K562 (cell line): ENCODE data around the gene MARS1. TPM values are rescaled to one million over a fixed set of nuclear protein-coding genes. Genes with fewer than 3 reads are reported as not detected.
A peak's percentile ranks its signal among the peaks of the same experiment; 100 is the strongest.
"Not testable (repeated sequence)": the region's sequence is repeated elsewhere in the genome, so short reads cannot be mapped to it uniquely, and the experiment has no call there.

ENCODE experiments used
- ATAC-seq: fragments of 200-7000 bp; cut with Tn5 transposase; 3 replicates; pipeline ENCODE4 v1.9.1; 2020; ENCODE audit warnings: moderate library complexity
- BruUV-seq: library from RNA; stranded (reverse); fragments of 400-500 nt; replicated peaks from 2 replicates; lab custom pipeline; 2021; lab: Mats Ljungman, UMichigan
- CTCF ChIA-PET: fragments of 300-600 bp; formaldehyde crosslinking; extraction: SDS; loops from one replicate; lab custom pipeline; 2021; ENCODE audit warnings: low intra/inter-chr PET ratio; lab: Yijun Ruan, JAX
- POLR2A ChIA-PET: fragments of 300-600, 350-650 bp; sonication (Branson Sonifier 250); formaldehyde crosslinking; extraction: SDS; loops from one replicate; lab custom pipeline; 2021; ENCODE audit warnings: antibody characterized with exemption, inconsistent platforms; lab: Yijun Ruan, JAX
- DNase-seq, 4 experiments: peaks; one replicate each; pipeline versions ENCODE4 v3.0.0 to v3.0.0-alpha.2; 2011 to 2018; ENCODE audit warnings: low spot score in 3 of 4, mixed read lengths in 3 of 4; ENCODE audit errors: extremely low read depth in 1 of 4
- FAIRE-seq: peaks from 2 replicates; lab custom pipeline; 2011; peaks lifted over from hg19 to GRCh38; lab: Jason Lieb, UNC
- H2AFZ ChIP-seq: 2 replicates; pipeline ENCODE4 v1.6.0; 2011; ENCODE audit warnings: low read depth, low read length, control low read depth, inconsistent platforms
- H3K27ac ChIP-seq: fragments of 200-600 bp; 3 replicates; pipeline ENCODE4 v1.8.0; 2011; ENCODE audit warnings: low read depth, mild to moderate bottlenecking, control low read depth, inconsistent platforms, low read length, moderate library complexity, mixed read lengths; ENCODE audit errors: extremely low read depth
- H3K27me3 ChIP-seq, 2 experiments: fragments of 300-600 bp in 1 of 2; 2 replicates in 1 of 2; 3 replicates in 1 of 2; pipeline versions ENCODE4 v1.6.0 to v1.8.0; 2011; ENCODE audit warnings: inconsistent platforms in 2 of 2, low read length in 2 of 2, mild to moderate bottlenecking in 1 of 2, mixed read lengths in 1 of 2, moderate library complexity in 1 of 2; ENCODE audit not compliant: control insufficient read depth in 2 of 2, insufficient read depth in 2 of 2
- H3K36me3 ChIP-seq: fragments of 300-600 bp; 3 replicates; pipeline ENCODE4 v1.8.0; 2011; ENCODE audit warnings: mild to moderate bottlenecking, low read length, inconsistent platforms; ENCODE audit not compliant: control insufficient read depth, insufficient read depth
- H3K4me1 ChIP-seq, 2 experiments: fragments of 200-600 bp in 1 of 2; replicated peaks in 1 of 2; 2 replicates in 1 of 2; 3 replicates in 1 of 2; pipeline versions ENCODE4 v1.5.1 to v1.8.0; 2011; ENCODE audit warnings: inconsistent platforms in 2 of 2, low read length in 2 of 2, mild to moderate bottlenecking in 1 of 2, mixed read lengths in 1 of 2, moderate library complexity in 1 of 2; ENCODE audit not compliant: control insufficient read depth in 2 of 2, insufficient read depth in 2 of 2
- H3K4me2 ChIP-seq: 2 replicates; pipeline ENCODE4 v1.6.1; 2011; ENCODE audit warnings: low read length, control low read depth, inconsistent platforms, mixed read lengths; ENCODE audit not compliant: insufficient read depth
- H3K4me3 ChIP-seq: fragments of 200-600 bp; sonication (generic), shearing (Covaris generic); 2 replicates; pipeline ENCODE4 v1.5.1; 2016; ENCODE audit warnings: control low read depth, inconsistent platforms
- H3K79me2 ChIP-seq: fragments of 200-600 bp; 3 replicates; pipeline ENCODE4 v1.8.0; 2011; ENCODE audit warnings: low read length, inconsistent platforms; ENCODE audit not compliant: control insufficient read depth, insufficient read depth
- H3K9ac ChIP-seq, 2 experiments: 2 replicates each; pipeline versions ENCODE4 v1.6.0 to v1.6.1; 2011; ENCODE audit warnings: low read depth in 2 of 2, low read length in 2 of 2, control low read depth in 1 of 2, inconsistent platforms in 1 of 2, mild to moderate bottlenecking in 1 of 2, mixed read lengths in 1 of 2; ENCODE audit not compliant: insufficient read depth in 1 of 2
- H3K9me1 ChIP-seq: one replicate; pipeline ENCODE4 v1.6.0; 2011; ENCODE audit warnings: inconsistent platforms, mild to moderate bottlenecking, low read length, moderate library complexity; ENCODE audit not compliant: control insufficient read depth, insufficient read depth
- H3K9me3 ChIP-seq: replicated peaks from 2 replicates; pipeline ENCODE4 v1.5.1; 2011; ENCODE audit warnings: low read depth, low read length, inconsistent platforms; ENCODE audit not compliant: control insufficient read depth, insufficient read depth
- H4K20me1 ChIP-seq: replicated peaks from 2 replicates; pipeline ENCODE4 v1.6.1; 2011; ENCODE audit warnings: low read length, inconsistent platforms, mixed read lengths; ENCODE audit not compliant: control insufficient read depth, insufficient read depth
- ARID1B ChIP-seq: fragments of 450-650 bp; IDR thresholded peaks from 2 replicates; pipeline ENCODE4 v1.6.1; 2016; ENCODE audit warnings: antibody characterized with exemption, mild to moderate bottlenecking, inconsistent platforms
- ARNT ChIP-seq, 2 experiments: fragments of 450-650 bp; IDR thresholded peaks; 2 replicates each; pipeline ENCODE4 v1.6.1; 2016; ENCODE audit warnings: mild to moderate bottlenecking in 1 of 2
- ATF3 ChIP-seq, 2 experiments: fragments of 450-650 bp in 1 of 2; sonication (generic) in 1 of 2; formaldehyde crosslinking in 1 of 2; IDR thresholded peaks in 1 of 2; conservative IDR thresholded peaks in 1 of 2; 2 replicates each; pipeline versions ENCODE4 v1.6.1 to v1.8.1; 2016 to 2023; ENCODE audit warnings: mild to moderate bottlenecking in 2 of 2, moderate library complexity in 2 of 2, inconsistent platforms in 1 of 2, missing genetic modification reagents in 1 of 2
- BCOR ChIP-seq: fragments of 450-650 bp; IDR thresholded peaks from 2 replicates; pipeline ENCODE4 v1.6.1; 2016
- CBFA2T2 ChIP-seq: fragments of 450-650 bp; conservative IDR thresholded peaks from 2 replicates; pipeline ENCODE4 v1.6.1; 2017; ENCODE audit warnings: mild to moderate bottlenecking
- CBFA2T3 ChIP-seq: fragments of 450-650 bp; IDR thresholded peaks from 2 replicates; pipeline ENCODE4 v1.6.1; 2017
- CBX1 ChIP-seq: sonication (generic); IDR thresholded peaks from 2 replicates; pipeline ENCODE4 v1.6.1; 2016; ENCODE audit warnings: antibody characterized with exemption, low read depth, mild to moderate bottlenecking
- DPF2 ChIP-seq: fragments of 450-650 bp; IDR thresholded peaks from 2 replicates; pipeline ENCODE4 v1.6.1; 2016
- FOSL1 ChIP-seq: fragments of 200-800 bp; sonication (Bioruptor generic); conservative IDR thresholded peaks from 2 replicates; pipeline ENCODE4 v1.6.1; 2016; ENCODE audit warnings: missing genetic modification characterization, missing compliant biosample characterization
- KDM1A ChIP-seq, 2 experiments: fragments of 450-650 bp; IDR thresholded peaks; 2 replicates each; pipeline ENCODE4 v1.6.1; 2016; ENCODE audit warnings: mild to moderate bottlenecking in 2 of 2
- POLR2H ChIP-seq: IDR thresholded peaks from 2 replicates; pipeline ENCODE4 v1.6.1; 2016; ENCODE audit warnings: missing genetic modification characterization, low read depth, mild to moderate bottlenecking, control low read depth, missing compliant biosample characterization, moderate library complexity
- SMARCA4 ChIP-seq: fragments of 450-650 bp; IDR thresholded peaks from 2 replicates; pipeline ENCODE4 v1.6.1; 2016
- SMARCE1 ChIP-seq: fragments of 450-650 bp; IDR thresholded peaks from 2 replicates; pipeline ENCODE4 v1.7.1; 2016; ENCODE audit warnings: mild to moderate bottlenecking
- TAL1 ChIP-seq: fragments of 450-650 bp; IDR thresholded peaks from 2 replicates; pipeline ENCODE4 v1.6.1; 2016; ENCODE audit warnings: mild to moderate bottlenecking
- TCF3 ChIP-seq: sonication (generic); formaldehyde crosslinking; IDR thresholded peaks from 2 replicates; pipeline ENCODE4 v1.4.0; 2020; ENCODE audit warnings: mild to moderate bottlenecking, missing genetic modification reagents
- TRIM24 ChIP-seq, 2 experiments: fragments of 450-650 bp; IDR thresholded peaks; 2 replicates each; pipeline ENCODE4 v1.6.1; 2016
- ZBTB7A ChIP-seq: IDR thresholded peaks from 2 replicates; pipeline ENCODE4 v1.6.1; 2011; ENCODE audit warnings: low read depth, mild to moderate bottlenecking, low read length, moderate library complexity, borderline replicate concordance; ENCODE audit not compliant: control insufficient read depth
- WGBS: fragments of 100-300 bp; shearing (Covaris generic); methylation state at CpG from one replicate; pipeline ENCODE4 v1.1.6; 2016; ENCODE audit warnings: low coverage, mixed read lengths; ENCODE audit not compliant: insufficient coverage; ENCODE audit errors: missing lambda C conversion rate; 5-methylcytosine and 5-hydroxymethylcytosine counted together
- in situ Hi-C: fragments of 300-500 bp; cut with MboI; formaldehyde crosslinking; loops from 4 replicates; pipeline ENCODE4 v1.15.0; 2018; ENCODE audit warnings: inconsistent platforms, mixed read lengths
- intact Hi-C: fragments of 100-400 bp; cut with micrococcal nuclease; formaldehyde crosslinking; loops from 2 replicates; pipeline ENCODE4 v1.14.2; 2022
- polyA plus RNA-seq, 8 experiments: library from polyadenylated mRNA; depleted of rRNA in 4 of 8; stranded (reverse) in 5 of 8; unstranded in 3 of 8; fragments of >200 nt; fragmentation: Nextera tagmentation in 2 of 8; fragmentation: Illumina TruSeq in 1 of 8; extraction: Ambion mirVana in 2 of 8; extraction: Trizol in 1 of 8; gene quantifications; 2 replicates each; pipeline versions ENCODE4 v1.2.1 to v1.2.3, GENCODE V29; 2011 to 2014; ENCODE audit warnings: inconsistent platforms in 1 of 8, missing spikeins in 1 of 8
- total RNA-seq, 7 experiments: library from RNA; depleted of rRNA in 6 of 7; stranded (reverse); fragments of >200 nt in 6 of 7; fragmentation: Illumina TruSeq in 2 of 7; extraction: Trizol in 2 of 7; gene quantifications; 2 replicates each; pipeline versions ENCODE4 v1.2.1 to v1.2.3, GENCODE V29; 2011 to 2021; ENCODE audit warnings: low replicate concordance in 1 of 7

The MARS1 gene
- total and polyA plus RNA-seq, 9 of the 15 experiments (the other 6 are each of a cell fraction or from before 2014, with no cell fraction given), result 117 to 382 (median 220) TPM

- Histone ChIP-seq H3K9me3 (no peaks in the 10 kb centered on the region), H3K4me3 (no peak overlapping the region), H4K20me1 (no peaks in the 10 kb centered on the region), H3K27me3 (no peaks in the 10 kb centered on the region)
- FAIRE-seq, result no peak
- TF ChIP-seq POLR2H (no peak), CBX1 (no peak), ZBTB7A (no peak)
- TF ChIP-seq, all 486 proteins: peak for 0
- DNase-seq (no peak), ATAC-seq (no peak)
- peaks cover 23% of the 10 kb centered on the region; the same call in 2 of the 3 replicates for H3K36me3 ChIP-seq
- 93% methylated on average over 2 of the region's 2 CpGs for WGBS
- intact Hi-C loops, result no loop called here
- BruUV-seq, result no TSS peak
- peaks cover 15% of the 10 kb centered on the region; the same call in 1 of the 3 replicates for H3K79me2 ChIP-seq
- H3K9me1 ChIP-seq, result no peaks in the 10 kb centered on the region
- H3K9ac ChIP-seq, result no peak overlapping the region
- in situ Hi-C loops, result no loop called here
- peaks cover 7 to 17% of the 10 kb centered on the region in 2 experiments; a peak in 4 of 5 replicates for H3K4me1 ChIP-seq
- H2AFZ ChIP-seq, result no peak overlapping the region
- POLR2A ChIA-PET, result interaction anchor here (0.6 to 0.9 kb wide), 2 partner anchors 9 to 26 kb away, joined by 3 read pairs; no protein-coding TSS in a partner anchor
- CTCF ChIA-PET, result no interaction called here
- no peak overlapping the region for H3K27ac ChIP-seq
- H3K4me2 ChIP-seq, result no peak overlapping the region
These were observed 72.6 kb downstream of the MARS1 start for GRCh38 chr12:57560516-57560915.

GRCh38 chr12:57561117-57561516 lies 73.2 kb downstream of the MARS1 start:
- H3K4me2 ChIP-seq; CTCF ChIA-PET; H3K27ac ChIP-seq; H3K27me3 ChIP-seq; H3K9ac ChIP-seq; H3K4me3 ChIP-seq; H2AFZ ChIP-seq; H4K20me1 ChIP-seq; BruUV-seq; in situ Hi-C loops; H3K9me1 ChIP-seq; H3K9me3 ChIP-seq; intact Hi-C loops; TF ChIP-seq ATF3 (CRISPR knock-in tag; conservative IDR thresholded peaks at IDR 0.05): not testable (repeated sequence)
- peak in 1 of 4 experiments; percentile 39 for DNase-seq
- POLR2A ChIA-PET, result interaction anchor here (0.6 to 1.9 kb wide), 3 partner anchors 9 to 27 kb away, joined by 3 to 5 read pairs (median 3); no protein-coding TSS in a partner anchor
- WGBS, result 4% methylated on average over 1 of the region's 1 CpG
- Histone ChIP-seq H3K79me2 (peaks cover 15% of the 10 kb centered on the region; the same call in 1 of the 3 replicates), H3K36me3 (peaks cover 23% of the 10 kb centered on the region; the same call in 2 of the 3 replicates), H3K4me1 (peaks cover 7 to 14% of the 10 kb centered on the region in 2 experiments; a peak in 4 of 5 replicates)
- peak; percentile 28; the same call in 2 of the 3 replicates for ATAC-seq
- FAIRE-seq, result peak; percentile 57
- TF ChIP-seq TAL1, result peak; percentile 35; the same call in 1 of the 2 replicates
- TF ChIP-seq SMARCE1, result peak; percentile 46; the same call in 1 of the 2 replicates
- TF ChIP-seq BCOR, result 0 out of 2 replicates have a peak, but pooled peaks have one; percentile 17
- peak; percentile 80 to 84 for TF ChIP-seq KDM1A (IDR thresholded peaks at IDR 0.05)
- TF ChIP-seq TCF3, result peak; percentile 47; the same call in 1 of the 2 replicates
- TF ChIP-seq FOSL1 (tag), result peak; percentile 53; the same call in 1 of the 2 replicates
- TF ChIP-seq CBFA2T3, result peak; percentile 71
- peak; percentile 73 for TF ChIP-seq ARID1B
- TF ChIP-seq TRIM24 (IDR thresholded peaks at IDR 0.05), result peak; percentile 13 to 38; a peak in 1 of 4 replicates
- TF ChIP-seq CBFA2T2, result peak; percentile 37
- 0 out of 4 replicates have a peak, but pooled peaks of 1 of the 2 experiments have one; percentile 44 for TF ChIP-seq ARNT (IDR thresholded peaks at IDR 0.05)
- peak; percentile 78 for TF ChIP-seq ATF3 (IDR thresholded peaks at IDR 0.05)
- TF ChIP-seq DPF2, result peak; percentile 60; the same call in 1 of the 2 replicates
- peak; percentile 75 for TF ChIP-seq SMARCA4
